DMS53 treated with DMSO at 0.1 percent for 48 hours (cell line): Measurements from ENCODE around the gene GPATCH2L.

Source experiments
- DNase-seq: peaks from one replicate; lab custom pipeline; 2025; ENCODE audit not compliant: unreplicated experiment; lab: John Stamatoyannopoulos, UW

Gene GPATCH2L

DNA sequence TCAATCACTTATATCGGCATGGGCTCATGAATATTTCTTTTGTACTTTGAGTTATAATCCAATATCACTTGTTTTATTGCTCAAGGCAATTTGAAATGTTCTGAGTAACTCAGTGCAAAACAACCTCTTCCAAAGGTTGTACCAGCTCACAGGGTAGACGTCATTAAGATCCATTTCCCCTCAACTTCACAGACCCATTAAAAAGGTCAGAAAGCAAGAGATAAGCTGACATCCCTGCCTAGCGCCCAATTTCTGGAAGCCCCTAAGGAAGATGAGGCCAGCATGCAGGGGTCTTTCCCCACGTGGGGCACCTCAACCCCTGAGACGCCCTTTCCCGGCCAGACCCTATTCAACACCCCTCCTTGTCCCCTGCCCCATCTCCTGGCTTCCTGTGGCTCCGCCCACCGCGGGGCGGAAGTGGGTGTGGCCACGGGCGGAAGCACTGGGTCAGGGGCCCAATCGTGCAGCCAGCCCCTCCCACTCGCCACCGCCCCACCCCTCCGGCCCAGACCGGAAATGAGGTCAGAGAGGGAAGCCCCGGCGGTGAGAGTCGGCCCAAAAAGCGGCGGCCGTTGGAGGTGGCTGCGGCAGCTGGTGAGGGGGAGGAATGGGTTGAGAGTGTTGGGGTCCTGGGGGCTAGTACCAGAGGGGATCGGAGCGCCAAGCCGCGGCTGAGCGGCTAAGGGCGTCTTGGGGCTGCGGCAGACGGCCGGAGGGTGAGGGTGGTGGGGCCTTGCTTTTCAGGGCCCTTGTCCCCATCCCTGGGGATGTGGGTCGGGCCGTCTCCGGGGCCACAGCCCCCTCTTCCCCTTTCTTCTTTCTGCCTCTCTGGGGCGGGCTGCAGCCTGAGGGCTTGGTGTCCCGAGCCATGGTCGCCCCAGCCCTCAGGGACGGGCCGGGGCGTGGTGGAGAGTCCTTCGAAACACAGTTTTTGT lies at the start of gene GPATCH2L:
TSS of gene GPATCH2L (plus strand) at position 525 of the 935 bp plus-strand sequence. CDS start 2,442 bp downstream, outside the sequence.
- peak; percentile 33 for DNase-seq

DNA sequence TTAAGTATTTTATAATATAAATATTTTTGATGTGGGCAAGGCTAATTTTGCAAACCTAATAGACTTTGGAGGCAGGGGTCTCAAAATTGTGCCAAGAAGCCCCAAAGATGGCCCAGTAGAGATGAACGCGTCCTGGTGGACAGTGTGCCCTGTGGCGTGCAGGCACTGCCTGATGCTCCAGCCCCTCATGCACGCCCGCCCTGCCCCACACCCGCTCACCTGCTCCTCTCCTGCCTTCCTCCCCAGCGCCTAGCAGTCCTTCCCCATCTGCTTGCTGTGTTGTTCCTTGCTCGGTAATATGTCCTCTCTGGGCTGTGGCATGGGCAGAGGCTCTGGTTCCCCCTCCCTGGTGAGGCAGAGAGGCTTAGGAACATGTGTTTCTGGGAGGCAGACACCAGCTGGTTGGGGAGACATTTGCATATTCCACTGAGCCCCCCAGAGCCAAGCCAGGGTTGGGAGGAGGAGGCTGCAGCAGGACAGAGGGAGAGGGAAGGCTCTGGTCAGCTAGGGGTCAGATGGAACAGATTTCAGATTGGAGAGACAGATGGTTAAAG lies 46.8 kb upstream of the GPATCH2L start:
- no peak for DNase-seq

DNA sequence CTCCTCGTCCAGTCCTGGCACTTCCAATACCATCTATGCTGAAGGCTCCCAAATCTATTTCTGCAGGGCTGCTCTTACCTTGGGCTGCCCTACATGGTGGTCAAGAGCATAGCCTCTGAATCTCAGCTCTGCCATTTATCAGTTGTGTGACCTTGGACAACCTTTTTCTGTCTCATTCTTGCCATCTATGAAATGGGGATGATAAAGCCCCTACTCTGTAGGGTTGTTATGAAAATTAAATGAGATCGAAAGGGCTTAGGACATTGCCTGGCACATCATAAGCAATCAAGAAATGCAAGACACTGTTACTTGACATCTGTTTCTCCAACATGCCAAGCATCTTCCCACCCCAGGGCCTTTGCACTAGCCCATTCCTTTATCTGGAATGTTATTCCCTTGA lies 45.5 kb upstream of the GPATCH2L start:
- no peak for DNase-seq

DNA sequence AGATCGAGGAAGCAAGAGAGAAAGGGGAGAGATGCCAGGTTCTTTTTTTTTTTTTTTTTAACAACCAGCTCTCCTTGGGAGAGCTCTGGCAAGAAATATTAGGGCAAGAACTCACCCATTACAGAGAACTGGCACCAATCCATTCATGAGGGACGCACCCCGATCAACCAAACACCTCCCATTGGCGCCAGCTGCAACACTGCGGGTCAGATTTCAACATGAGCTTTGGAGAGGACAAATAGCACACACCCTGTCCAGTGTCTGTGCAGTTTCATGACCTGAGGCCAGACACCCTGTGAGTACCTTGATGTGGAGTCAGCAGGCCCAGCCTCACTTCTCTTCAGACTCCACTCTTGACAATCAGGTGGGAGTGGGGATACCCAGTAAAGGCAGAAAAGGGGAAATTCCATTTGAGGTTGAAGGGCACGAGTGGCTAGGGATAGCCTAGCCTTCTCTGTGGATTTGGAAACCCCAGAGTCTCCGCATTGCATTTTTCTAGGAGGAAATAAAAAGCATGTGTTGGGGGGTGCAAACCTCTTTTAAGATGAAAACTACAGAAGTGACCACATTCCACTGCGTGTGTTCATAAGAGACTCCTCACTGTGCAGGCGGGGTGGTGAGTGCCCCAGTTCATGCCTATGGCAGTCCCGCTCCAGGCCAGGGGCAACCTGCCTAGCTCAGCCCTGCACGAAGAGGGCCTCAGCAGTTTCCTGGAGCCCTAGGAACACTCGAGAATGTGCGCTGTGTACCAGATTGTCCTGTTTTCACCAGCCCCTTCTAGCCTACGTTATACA lies 42.4 kb upstream of the GPATCH2L start:
- no peak for DNase-seq

DNA sequence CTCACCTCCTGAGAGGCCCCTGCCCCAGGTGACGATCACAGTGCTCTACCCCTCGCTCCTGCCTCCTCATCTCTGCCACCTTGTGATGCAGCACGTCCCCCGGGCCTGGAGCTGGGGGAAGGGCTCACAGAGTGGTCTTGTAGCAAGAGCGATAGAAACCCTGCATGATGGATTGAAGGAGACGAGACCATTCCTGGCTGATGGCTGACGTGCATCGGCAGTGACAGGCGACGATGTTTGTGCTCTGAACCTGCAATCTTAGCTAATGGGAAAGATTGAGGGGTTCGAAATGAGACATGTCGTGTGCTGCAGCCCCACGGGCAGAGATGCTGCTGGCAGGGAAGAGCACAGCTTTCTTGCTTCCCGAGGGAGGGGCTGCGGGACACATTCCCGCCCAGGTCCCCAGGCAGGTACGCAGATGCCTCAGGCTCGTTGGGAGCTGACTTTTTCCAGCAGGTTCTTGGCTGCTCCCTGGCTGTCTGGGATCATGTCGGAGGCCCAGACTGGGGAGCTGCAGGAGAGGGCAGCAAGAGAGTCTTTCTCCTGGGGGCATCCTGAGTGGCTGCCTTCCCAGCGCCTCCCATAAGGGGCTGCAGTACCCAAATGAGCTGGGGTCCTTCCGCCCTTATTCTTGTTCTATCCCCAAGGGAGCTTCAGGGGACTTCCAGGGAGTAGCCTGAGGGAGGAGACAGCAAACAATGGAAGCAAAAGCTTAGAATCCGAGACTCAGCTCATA lies 38.7 kb upstream of the GPATCH2L start:
- DNase-seq: no peak

DNA sequence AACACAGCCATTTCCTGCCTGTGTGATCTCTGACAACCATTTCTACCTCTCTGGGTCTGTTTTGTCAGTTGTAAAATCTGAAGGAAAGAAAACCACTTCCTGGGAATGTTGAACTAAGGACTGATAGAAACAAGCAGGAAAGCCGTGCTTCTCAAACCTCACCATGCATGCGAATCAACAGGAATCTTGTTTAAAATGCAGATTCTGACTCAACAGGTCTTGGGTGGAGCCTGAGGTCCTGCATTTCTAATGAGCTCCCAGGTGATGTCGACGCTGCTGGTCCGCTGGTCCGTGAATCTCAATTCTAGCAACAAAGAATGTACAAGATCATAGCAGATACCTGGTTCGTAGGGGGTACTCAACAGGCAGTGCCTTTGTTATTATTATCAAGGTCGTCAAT lies 38.0 kb upstream of the GPATCH2L start:
- no peak for DNase-seq

DNA sequence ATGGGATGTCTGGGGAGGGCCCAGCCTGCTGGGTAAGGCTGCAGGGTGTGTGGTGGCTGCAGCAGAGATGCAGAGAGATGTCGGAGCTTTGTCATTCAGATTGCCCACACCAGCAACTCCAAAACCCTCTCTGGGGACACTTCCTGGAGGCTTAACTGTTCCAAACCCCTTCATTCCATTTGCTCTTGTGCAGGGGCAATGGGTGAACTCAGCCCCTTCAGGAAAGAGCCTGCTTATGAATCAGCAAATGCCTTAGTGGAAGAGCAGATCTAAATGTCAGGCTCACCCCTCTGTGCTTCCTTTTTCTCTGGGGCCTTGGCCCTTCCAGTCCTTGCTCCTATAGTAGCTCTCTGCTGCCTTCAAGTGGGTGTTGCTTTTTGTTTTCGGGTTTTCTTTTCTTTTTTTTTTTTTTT lies 36.7 kb upstream of the GPATCH2L start:
- DNase-seq: no peak

DNA sequence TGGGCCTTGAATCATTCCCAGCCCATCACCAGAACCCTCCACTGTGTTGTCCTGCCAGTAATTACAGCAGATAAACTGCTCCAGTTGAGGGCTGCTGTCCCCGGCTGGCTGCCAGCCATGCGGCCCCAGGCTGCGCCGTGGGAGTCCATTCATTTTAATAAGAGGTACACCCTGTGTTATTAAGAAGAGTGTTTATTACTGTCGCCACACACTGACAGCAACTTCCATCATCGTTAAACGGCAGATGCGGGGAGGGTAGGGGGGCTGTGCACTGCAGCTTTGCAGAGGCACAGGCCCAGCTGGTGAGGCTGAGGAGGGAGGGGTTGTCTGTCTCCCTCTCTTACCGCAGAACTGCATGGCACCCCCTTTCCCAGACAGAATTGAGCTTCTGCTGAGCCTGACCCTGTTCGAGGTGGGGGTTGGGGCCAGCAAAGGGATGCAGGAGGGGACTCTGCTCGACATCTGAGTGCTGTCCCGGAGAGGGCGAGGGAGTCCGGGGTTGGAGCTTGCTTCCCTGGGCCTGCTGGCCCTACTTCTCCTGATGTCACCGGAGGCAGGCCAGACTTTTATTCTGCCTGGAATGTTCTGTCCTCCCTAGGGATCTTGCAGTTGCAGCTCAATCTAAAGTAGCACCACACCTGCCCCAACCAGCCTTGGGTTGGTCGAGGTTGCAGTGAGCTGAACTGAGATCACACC lies 33.8 kb upstream of the GPATCH2L start:
- DNase-seq: no peak

DNA sequence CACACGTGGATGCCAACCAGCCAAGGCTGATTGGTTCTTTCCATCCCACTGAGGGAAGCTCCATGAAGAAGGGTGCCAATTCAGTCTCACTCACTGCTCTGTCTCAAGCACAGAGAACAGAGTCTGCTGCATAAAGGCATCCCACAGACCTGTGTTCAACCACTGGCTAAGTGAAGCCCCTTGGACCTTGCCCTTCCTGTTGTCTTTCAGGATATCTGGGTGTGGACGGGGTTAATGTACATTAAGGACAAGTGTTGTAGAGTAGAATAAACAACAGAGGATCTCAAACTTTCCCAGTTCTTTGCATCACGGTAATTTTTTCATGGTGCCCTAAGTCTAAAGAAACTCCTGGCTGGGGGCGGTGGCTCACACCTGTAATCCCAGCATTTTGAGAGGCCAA lies 33.1 kb upstream of the GPATCH2L start:
- DNase-seq: no peak

DNA sequence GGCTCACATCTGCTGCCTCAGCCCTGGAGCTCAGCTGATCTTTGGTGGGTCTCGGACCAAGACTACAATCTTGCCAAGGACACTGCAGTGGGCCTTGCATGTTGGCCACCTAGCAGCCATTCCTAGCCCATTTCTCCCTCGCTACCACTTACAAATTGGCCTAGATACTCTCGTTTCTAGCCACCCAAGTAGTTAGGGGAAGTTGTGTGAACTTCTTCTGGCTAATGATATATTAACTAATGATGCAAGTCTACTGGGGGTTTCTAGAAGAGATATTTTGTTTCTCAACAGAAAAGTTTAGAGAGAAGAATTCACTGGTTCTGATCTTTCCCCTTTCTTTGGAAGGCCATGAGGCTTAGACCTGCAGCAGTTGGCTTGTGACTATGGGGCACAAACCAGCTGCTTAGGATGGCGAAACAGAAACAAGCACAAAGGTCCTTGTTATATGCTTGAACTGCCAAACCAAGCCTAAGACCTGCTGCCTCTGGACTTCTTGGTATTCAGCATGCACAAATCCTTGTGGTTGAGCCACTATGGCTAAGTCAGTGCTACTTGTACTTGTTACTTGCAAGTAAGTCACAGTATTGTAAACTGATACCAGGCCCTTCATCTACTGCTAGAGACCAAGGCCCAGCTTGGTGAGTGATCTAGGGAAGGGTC lies 30.5 kb upstream of the GPATCH2L start:
- DNase-seq: no peak

DNA sequence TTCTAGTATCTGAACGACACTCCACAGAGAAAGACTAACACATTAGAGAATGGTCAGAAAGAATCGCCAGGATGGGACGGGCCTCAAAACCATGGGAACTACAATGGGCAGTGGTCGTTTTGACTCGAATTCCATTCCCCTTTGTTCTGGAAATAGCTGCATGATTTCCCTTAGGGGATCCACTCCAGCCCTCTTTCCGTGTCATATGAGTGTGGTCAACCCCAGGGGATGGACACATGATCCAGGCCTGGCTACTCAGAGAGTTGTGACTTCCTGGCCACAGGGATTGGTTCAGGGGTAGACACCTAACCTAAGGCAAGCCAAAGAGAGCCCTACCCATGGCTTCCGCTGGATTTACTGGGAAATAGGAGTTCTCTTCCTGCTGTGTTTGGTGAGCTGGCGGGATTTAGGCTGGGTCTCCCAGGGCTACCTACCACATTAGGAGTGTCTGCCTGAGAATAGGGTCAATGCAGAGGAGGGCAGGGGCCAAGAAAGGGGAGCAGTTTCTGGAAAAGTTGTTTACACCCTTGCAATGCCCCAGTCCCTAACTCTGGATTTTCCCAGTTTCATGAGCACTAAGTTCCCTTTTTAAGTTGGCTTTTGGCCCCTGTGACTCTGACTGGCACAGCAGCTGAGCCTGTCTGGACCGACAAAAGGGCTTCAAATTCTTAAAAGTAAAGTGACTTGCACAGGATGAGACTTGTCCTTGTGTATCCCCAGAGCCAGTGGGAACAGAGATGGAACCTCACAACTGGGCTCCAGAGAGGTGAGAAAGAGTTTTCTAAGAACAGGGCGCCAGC lies 28.1 kb upstream of the GPATCH2L start:
- no peak for DNase-seq

DNA sequence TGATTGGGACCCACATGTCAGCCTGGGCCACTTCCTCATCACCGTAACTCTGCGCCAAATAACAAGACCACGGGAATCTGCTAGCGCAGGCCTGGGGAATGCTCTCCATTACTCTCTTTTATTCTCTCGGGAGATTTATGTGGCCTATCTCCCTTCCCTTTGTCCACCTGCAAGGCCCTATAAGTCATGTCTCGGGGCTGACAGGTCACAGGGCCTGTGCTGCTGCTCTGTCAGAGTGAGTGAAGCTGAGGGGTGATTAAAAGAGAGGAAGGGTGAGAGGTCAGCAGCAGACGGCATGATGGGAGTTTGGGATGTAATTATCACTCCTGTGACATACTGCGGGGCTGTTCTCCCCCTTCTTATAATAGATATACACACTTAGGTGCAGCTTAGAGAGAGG lies 26.2 kb upstream of the GPATCH2L start:
- no peak for DNase-seq

DNA sequence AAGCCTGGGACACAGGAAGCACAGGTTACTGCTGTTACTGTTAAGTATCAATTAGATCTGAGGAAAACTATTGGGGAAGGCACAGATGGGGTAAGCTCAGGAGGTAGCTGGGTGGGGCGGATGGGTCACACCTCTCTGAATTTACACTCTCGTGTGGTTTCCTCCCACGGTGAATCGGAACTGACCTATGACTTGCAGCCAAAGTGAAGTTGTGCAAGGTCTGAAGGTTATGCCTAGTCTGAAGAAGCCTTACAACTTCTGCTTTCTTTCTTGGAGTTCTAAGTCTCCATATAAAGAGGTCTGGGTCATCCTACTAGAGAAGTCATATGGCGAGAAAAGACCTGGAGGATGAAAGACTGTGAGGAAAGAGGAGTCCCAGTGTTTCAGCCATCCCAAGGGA lies 25.6 kb upstream of the GPATCH2L start:
- no peak for DNase-seq

DNA sequence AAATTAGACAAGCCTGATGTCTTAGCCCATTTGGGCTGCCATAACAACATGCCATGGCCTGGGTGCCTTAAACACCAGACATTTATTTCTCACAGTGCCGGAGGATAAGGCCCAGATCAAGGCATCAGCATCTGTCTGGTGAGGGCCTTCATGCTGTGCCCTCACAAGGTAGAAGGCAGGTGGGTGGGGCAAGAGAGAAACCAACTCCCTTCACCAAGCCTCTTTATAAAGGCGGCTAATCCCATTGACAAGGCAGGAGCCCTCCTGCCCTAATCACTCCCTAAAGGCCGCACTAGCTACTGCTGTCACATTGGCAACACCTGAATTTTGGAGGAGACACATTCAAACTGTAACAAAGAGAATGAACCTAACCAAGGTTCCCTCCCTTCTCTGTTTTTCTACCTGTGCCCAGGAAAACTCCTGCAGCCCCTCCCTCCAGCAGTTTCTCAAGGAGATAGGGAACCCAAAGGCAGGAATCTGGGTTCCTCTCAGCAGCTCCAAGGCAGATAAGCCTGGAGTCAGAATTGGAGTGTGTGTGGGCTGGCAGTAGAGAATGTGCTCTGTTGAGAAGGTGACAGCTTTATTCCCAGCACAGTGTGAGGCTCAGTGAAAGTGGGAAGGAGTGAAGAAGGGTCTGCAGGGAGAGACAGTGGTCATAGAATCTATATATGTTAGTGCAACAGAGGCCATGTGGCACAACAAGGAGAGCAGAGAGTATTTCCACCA lies 21.7 kb upstream of the GPATCH2L start:
- DNase-seq: no peak

DNA sequence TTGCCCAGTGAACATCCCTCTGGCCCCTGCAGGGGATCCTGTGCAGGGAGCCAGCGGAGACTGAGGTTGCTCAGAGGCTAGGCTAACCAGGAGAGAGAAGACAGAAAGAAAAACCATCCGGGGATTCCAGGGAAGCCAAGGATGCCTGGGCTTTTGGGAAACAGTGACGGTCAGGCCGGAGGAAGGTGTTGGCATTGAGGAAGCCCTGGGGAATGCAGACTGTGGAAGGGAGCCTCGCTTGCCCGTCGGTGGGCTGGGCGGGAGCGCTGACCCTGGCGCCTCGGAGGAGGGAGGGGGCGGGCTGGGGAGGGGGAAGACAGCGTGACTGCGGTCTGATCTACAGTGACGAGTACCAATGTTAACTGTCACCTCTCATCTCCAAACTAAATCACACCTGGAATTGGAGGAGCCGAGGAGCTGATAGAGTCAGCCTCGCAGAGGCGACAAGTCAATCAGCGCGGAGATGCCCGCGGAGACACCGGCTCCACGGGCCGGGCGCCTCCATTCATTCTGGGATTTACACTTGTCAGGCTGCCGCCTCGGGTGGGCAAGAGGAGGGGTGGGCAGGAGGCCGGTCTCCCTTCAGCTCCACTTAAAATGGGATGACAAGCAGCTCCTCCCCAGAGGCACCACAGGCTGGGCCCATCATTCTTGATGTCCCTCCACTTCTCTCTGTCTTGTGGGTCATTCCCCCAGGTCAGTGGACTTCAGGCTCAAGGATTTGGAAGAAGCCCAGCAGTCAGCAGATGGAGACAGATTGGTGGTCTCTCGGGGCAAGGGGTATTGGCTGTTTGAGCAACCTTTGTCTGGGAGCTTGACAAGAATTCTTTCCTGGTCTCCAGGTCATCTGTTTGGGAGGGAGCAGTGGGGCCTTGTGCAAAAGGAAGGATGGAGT lies 20.4 kb upstream of the GPATCH2L start:
- no peak for DNase-seq

DNA sequence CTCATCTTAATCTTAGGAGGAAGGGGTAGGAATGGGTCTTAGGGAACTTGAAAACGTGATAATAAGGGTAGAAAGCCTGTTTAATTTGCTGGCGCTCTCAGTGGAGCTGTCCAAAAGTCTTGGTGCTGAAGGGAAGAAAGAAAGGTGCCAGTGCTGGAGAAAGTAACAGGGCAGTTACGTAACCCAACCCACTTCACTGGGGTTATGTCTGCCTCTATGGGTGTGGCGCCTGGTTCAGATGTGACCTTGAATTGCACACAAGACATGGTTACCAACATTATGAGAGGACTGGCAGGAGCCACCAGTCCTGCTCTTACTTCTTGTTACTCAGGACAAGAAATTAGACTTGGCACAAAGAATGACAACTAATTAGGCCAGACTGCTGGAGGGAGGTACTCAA lies 18.6 kb upstream of the GPATCH2L start:
- DNase-seq: no peak

DNA sequence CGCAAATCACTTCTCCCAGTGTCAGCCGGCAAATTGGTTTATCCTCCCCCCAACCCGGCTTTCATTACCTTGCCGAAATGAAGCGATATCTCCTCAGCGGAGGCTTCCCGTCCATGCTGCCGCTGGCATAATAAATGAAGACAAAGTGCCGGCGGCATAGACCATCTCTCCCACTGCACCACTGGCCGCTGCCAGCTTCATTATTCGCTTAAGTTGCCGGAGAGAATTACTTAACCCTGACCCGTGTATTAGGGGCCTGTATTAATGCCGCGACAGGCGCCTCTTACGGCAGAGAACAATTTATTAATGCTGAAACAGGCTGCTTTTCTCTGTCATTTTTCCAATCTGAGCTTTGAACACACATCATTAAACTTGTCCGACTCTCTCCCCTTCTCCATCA lies 17.5 kb upstream of the GPATCH2L start:
- no peak for DNase-seq

DNA sequence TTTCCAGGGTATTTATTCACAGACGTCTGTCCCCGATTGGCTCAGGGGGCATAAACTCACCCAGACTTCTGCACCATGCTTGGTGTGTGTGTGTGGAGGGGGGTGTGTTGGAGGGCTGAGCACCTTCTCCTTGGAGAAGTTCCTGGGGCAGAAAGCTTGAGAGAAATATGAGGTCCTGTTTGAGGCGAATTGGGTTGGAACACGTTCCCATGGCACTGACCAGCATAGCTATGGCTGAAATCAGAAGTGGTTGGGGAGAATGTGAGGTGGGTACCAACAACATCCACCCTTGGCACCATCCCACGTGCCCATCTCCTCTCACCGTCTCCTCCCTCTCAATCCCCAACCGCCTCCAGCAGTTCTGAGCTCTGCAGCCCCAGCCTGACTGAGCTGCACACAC lies 16.0 kb upstream of the GPATCH2L start:
- DNase-seq: no peak
